Neural crest cell (in vitro differentiated cells): ENCODE measurements around the gene TMEM94. TPM values are rescaled to one million over a fixed set of nuclear protein-coding genes. Genes with fewer than 3 reads are reported as not detected.

Experiments used
- DNase-seq: peaks from one replicate; pipeline ENCODE4 v3.0.0; 2021; ENCODE audit warnings: low read depth, mixed read lengths, low spot score
- H3K27ac Mint-ChIP-seq: one replicate; pipeline ENCODE4 v1.8.0; 2021; ENCODE audit warnings: mild to moderate bottlenecking, mixed read lengths; ENCODE audit not compliant: unreplicated experiment
- H3K27me3 Mint-ChIP-seq: 2 replicates; pipeline ENCODE4 v1.8.0; 2021; ENCODE audit warnings: low read depth, mild to moderate bottlenecking, mixed read lengths
- H3K36me3 Mint-ChIP-seq: 2 replicates; pipeline ENCODE4 v1.8.0; 2021; ENCODE audit warnings: low read depth, mild to moderate bottlenecking, mixed read lengths
- H3K4me1 Mint-ChIP-seq: 2 replicates; pipeline ENCODE4 v1.8.0; 2021; ENCODE audit warnings: mixed read lengths
- H3K4me3 Mint-ChIP-seq: one replicate; pipeline ENCODE4 v1.8.0; 2021; ENCODE audit warnings: mild to moderate bottlenecking, mixed read lengths
- H3K9me3 Mint-ChIP-seq: 2 replicates; pipeline ENCODE4 v1.8.0; 2021; ENCODE audit warnings: mixed read lengths
- CTCF ChIP-seq: fragments of 200-600 bp; sonication (generic); conservative IDR thresholded peaks from 2 replicates; pipeline ENCODE4 v1.5.0; 2021; ENCODE audit warnings: antibody characterized with exemption, mild to moderate bottlenecking
- total RNA-seq: library from RNA; stranded (reverse); gene quantifications from 2 replicates; pipeline ENCODE4 v1.2.1, GENCODE V29; 2021

Gene TMEM94
- total RNA-seq, 1 donor from 2014 or later, result 131 TPM

DNA sequence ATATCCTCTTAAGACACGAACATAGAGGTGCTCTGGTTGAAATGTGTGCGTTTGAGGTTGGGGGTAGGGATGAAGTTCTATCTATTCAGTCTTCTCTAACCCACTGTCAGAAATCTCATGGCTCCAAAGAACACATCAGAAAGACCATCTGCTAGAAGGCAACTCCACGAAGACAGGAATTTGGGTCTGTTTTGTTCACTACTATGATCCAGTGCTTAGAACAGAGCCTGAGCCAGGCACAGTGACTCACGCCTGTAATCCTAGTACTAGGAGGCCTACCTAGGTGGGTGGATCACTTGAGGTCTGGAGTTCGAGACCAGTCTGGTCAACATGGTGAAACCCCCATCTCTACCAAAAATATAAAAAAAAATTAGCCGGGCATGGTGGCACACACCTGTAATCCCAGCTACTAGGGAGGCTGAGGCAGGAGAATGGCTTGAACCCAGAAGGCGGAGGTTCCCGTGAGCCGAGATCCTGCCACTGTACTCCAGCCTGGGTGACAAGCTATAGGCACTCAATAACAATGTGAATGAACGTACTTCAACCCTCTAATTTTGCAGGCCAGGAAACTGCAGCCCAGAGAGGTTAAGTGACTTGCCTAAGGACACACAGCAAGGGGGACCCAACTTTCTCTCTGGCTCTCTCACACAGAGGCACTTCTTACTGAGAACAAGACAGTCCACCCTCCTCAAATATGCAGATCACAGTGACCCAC is 56.6 kb downstream of the TMEM94 start:
- Mint-ChIP-seq H3K4me3 (peak overlapping the region; percentile 87), H3K27me3 (no peaks in the 10 kb centered on the region), H3K9me3 (no peaks in the 10 kb centered on the region), H3K36me3 (no peaks in the 10 kb centered on the region), H3K27ac (peak overlapping the region; percentile 67), H3K4me1 (peaks cover 52% of the 10 kb centered on the region)
- TF ChIP-seq CTCF, result no peak
- no peak for DNase-seq

DNA sequence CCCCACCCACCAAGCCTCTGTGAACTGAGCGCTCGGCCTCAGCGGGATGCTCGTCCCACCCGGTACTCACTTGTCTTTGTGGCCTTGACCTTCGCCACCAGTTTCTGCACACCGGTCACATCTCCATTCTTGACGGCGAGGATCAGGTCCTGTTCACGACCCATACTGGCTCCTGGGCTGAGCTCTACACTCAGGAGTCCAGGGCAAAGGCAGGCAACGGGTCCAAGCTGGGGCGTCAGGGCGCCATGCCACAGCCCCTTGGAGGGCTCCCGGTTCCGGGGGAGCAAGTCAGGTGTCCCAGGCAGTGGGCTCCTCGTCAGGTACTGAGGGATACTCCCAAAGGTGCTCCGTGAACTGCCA is 57.2 kb downstream of the TMEM94 start:
- H3K9me3 Mint-ChIP-seq, result no peaks in the 10 kb centered on the region
- peak overlapping the region; percentile 87 for H3K4me3 Mint-ChIP-seq
- H3K27ac Mint-ChIP-seq, result peak overlapping the region; percentile 12
- no peaks in the 10 kb centered on the region for H3K27me3 Mint-ChIP-seq
- no peak for TF ChIP-seq CTCF
- peaks cover 2% of the 10 kb centered on the region for H3K36me3 Mint-ChIP-seq
- H3K4me1 Mint-ChIP-seq, result peaks cover 48% of the 10 kb centered on the region
- DNase-seq, result no peak

- DNase-seq, result no peak
- Mint-ChIP-seq H3K27ac (no peak overlapping the region), H3K4me1 (peaks cover 42% of the 10 kb centered on the region), H3K9me3 (no peaks in the 10 kb centered on the region), H3K27me3 (no peaks in the 10 kb centered on the region), H3K4me3 (peak overlapping the region; percentile 87), H3K36me3 (peaks cover 3% of the 10 kb centered on the region)
- no peak for TF ChIP-seq CTCF
Observed at GRCh38 chr17:75514299-75514918, 58.0 kb downstream of the TMEM94 start.

- H3K9me3 Mint-ChIP-seq, result no peaks in the 10 kb centered on the region
- peaks cover 3% of the 10 kb centered on the region for H3K36me3 Mint-ChIP-seq
- peaks cover 38% of the 10 kb centered on the region for H3K4me1 Mint-ChIP-seq
- no peak for TF ChIP-seq CTCF
- no peak for DNase-seq
- H3K4me3 Mint-ChIP-seq, result peak overlapping the region; percentile 91
- H3K27me3 Mint-ChIP-seq, result no peaks in the 10 kb centered on the region
- no peak overlapping the region for H3K27ac Mint-ChIP-seq
Observed at GRCh38 chr17:75514919-75515495, 58.6 kb downstream of the TMEM94 start.

DNA sequence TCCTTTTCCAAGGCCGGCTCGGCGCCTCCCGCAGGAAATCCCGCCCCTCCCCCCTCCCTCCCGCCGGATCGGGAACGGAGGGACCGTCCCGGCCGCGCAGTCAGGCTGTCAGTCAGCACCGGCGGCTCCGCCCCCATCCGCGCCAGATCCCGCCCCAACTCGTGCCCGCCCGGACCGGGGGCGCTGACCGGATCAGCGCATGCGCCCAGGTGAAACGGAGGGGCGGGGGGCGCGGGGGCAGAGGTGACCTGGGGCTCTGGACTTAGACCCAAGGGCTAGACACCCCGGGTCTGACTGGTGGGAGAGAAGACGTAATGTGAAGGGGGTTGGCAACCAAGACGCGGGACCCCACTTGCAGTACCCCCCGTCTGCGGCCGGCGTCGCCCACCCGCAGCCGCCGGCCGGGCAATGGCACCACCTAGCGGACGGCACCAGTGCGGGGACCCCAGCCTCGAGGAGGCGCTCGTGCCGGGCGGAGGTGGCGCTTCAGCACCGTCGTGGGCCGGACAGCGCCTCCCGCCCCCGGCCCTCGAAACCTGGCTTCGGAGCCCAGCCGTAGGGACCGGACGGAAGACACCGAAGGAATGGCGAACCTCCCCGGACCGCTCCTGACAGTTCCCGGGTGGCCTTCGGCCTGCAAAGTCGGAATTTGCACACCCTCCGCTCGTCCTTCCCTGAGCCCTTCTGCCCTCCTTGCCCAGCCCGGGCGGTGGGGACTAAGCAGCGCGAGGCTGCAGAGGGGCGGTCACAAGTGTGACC is 59.2 kb downstream of the TMEM94 start, which contains the start of gene CASKIN2:
Gene CASKIN2, minus strand, starts transcription at position 42 of the 759 bp plus-strand sequence. CDS start 1,733 bp downstream, outside the sequence.
- H3K27ac Mint-ChIP-seq, result no peak within 1 kb of the TSS

More for the DNA sequence above, 59.2 kb downstream of the TMEM94 start, which contains the start of gene CASKIN2:
- TF ChIP-seq CTCF, result peak; percentile 99
- Mint-ChIP-seq H3K36me3 (peaks cover 3% of the 10 kb centered on the region), H3K4me1 (peaks cover 32% of the 10 kb centered on the region), H3K4me3 (peak within 1 kb of the TSS; percentile 91), H3K27me3 (no peaks in the 10 kb centered on the region), H3K9me3 (no peaks in the 10 kb centered on the region)
- peak; percentile 94 for DNase-seq
